ENCODE data around the gene FAM222A. TPM values are rescaled to one million over a fixed set of nuclear protein-coding genes. Genes with fewer than 3 reads are reported as not detected.

Gene FAM222A
- total RNA-seq, 1 experiment from 2014 or later: 2.8 TPM

DNA sequence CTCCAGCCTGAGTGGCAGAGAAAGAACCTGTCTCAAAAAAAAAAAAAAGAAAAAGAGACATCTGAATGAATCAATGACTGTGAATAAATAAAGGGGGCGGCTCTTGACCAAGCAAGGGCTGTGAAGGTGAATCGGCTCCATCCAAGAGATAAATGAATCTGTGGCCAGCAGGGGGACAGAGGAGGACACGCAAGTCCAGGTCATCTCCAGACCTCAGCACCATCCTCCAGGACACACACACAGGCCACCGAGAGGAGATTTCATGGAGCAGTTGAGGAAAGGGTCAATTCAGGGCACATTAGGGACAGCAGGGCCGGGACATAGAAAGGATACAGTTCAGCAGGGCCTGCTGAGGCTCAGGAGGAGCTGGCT lies 98.0 kb downstream of the FAM222A start:
- Histone ChIP-seq H3K27me3 (ENCODE audit: insufficient read depth, low read length) (no peaks in the 10 kb centered on the region), H2BK15ac (ENCODE audit: low read depth, low read length) (no peak overlapping the region), H3K79me1 (ENCODE audit: insufficient read depth, low read depth, low read length, poor library complexity, severe bottlenecking) (no peaks in the 10 kb centered on the region), H3K27ac (ENCODE audit: insufficient read length, low read depth, low read length) (no peak overlapping the region), H3T11ph (ENCODE audit: low read length) (no peak overlapping the region), H2BK20ac (ENCODE audit: low read depth, low read length, poor library complexity, severe bottlenecking) (no peak overlapping the region), H4K5ac (ENCODE audit: insufficient read length, low read depth, low read length) (no peak overlapping the region), H3K23me2 (ENCODE audit: insufficient read length, low read depth, low read length, poor library complexity, severe bottlenecking) (no peaks in the 10 kb centered on the region), H3K4me2 (ENCODE audit: insufficient read depth, insufficient read length, low read length) (no peak overlapping the region), H3K18ac (ENCODE audit: insufficient read length, low read depth, low read length) (no peak overlapping the region), H2AFZ (ENCODE audit: low read length) (no peak overlapping the region), H2BK5ac (ENCODE audit: insufficient read length, low read length) (no peak overlapping the region), H2AK5ac (ENCODE audit: insufficient read length, low read length) (no peak overlapping the region), H4K8ac (replicated peaks; ENCODE audit: insufficient read length, low read depth, low read length) (no peak overlapping the region), H3K23ac (ENCODE audit: insufficient read length, low read depth, low read length) (no peak overlapping the region), H3K14ac (ENCODE audit: insufficient read depth, low read length) (no peak overlapping the region), H4K20me1 (ENCODE audit: control insufficient read depth, insufficient read depth, insufficient read length) (no peaks in the 10 kb centered on the region), H3K9ac (ENCODE audit: extremely low read depth, insufficient read length, low read length) (no peak overlapping the region), H3K9me3 (ENCODE audit: control insufficient read depth, low read depth, low read length) (no peaks in the 10 kb centered on the region), H3K4me1 (ENCODE audit: insufficient read depth, low read length) (no peaks in the 10 kb centered on the region), H2BK120ac (ENCODE audit: low read depth, low read length, poor library complexity, severe bottlenecking) (no peak overlapping the region), H4K91ac (ENCODE audit: insufficient read length, low read depth, low read length) (no peak overlapping the region), H3K56ac (ENCODE audit: insufficient read length, low read depth, low read length) (no peak overlapping the region), H2BK12ac (ENCODE audit: insufficient read length, low read depth, low read length) (no peak overlapping the region), H3K4ac (ENCODE audit: low read depth, low read length) (no peak overlapping the region), H3K79me2 (ENCODE audit: insufficient read depth, low read length) (no peaks in the 10 kb centered on the region)
- WGBS (ENCODE audit: extremely low coverage, insufficient read length, low lambda C conversion rate): no CpG with 5 or more reads among the region's 5 CpGs
- Mint-ChIP-seq H3K27me3 (ENCODE audit: low read depth) (no peaks in the 10 kb centered on the region), H3K36me3 (ENCODE audit: insufficient read depth in 1 of 3, low read depth in 3 of 3) (peaks cover 0 to 2% (median 0%) of the 10 kb centered on the region in 3 experiments; a peak in 2 of 7 replicates), H3K9me3 (no peaks in the 10 kb centered on the region), H3K4me3 (no peak overlapping the region), H3K4me1 (peaks cover 4 to 7% of the 10 kb centered on the region in 2 experiments; a peak in 3 of 4 replicates), H3K27ac (no peak overlapping the region)
- TF ChIP-seq, protein P1, sequence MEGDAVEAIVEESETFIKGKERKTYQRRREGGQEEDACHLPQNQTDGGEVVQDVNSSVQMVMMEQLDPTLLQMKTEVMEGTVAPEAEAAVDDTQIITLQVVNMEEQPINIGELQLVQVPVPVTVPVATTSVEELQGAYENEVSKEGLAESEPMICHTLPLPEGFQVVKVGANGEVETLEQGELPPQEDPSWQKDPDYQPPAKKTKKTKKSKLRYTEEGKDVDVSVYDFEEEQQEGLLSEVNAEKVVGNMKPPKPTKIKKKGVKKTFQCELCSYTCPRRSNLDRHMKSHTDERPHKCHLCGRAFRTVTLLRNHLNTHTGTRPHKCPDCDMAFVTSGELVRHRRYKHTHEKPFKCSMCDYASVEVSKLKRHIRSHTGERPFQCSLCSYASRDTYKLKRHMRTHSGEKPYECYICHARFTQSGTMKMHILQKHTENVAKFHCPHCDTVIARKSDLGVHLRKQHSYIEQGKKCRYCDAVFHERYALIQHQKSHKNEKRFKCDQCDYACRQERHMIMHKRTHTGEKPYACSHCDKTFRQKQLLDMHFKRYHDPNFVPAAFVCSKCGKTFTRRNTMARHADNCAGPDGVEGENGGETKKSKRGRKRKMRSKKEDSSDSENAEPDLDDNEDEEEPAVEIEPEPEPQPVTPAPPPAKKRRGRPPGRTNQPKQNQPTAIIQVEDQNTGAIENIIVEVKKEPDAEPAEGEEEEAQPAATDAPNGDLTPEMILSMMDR (conservative IDR thresholded peaks at IDR 0.05): peak; percentile 31; the same call in 2 of the 3 replicates
- DNase-seq: no peak

All from H9 (cell line).